Mucosa of rectum (tissue), 2 donors: ENCODE results near the gene THEM4.

Source experiments
- H3K27ac ChIP-seq, 2 donors: one replicate each; pipeline ENCODE4 v1.7.0; 2013; ENCODE audit warnings: inconsistent platforms in 2 of 2, low read depth in 2 of 2, low read length in 2 of 2
- H3K27me3 ChIP-seq, 2 donors: one replicate each; pipeline ENCODE4 v1.7.0; 2013; ENCODE audit warnings: low read length in 2 of 2; ENCODE audit not compliant: control insufficient read depth in 2 of 2, insufficient read depth in 2 of 2
- H3K36me3 ChIP-seq, 2 donors: one replicate each; pipeline ENCODE4 v1.7.0; 2013; ENCODE audit warnings: low read length in 2 of 2; ENCODE audit not compliant: control insufficient read depth in 2 of 2, insufficient read depth in 2 of 2
- H3K4me1 ChIP-seq, 2 donors: one replicate each; pipeline ENCODE4 v1.7.0; 2013; ENCODE audit warnings: low read length in 2 of 2, mild to moderate bottlenecking in 1 of 2; ENCODE audit not compliant: control insufficient read depth in 2 of 2, insufficient read depth in 2 of 2
- H3K4me3 ChIP-seq, 2 donors: one replicate each; pipeline ENCODE4 v1.7.0; 2013; ENCODE audit warnings: low read length in 2 of 2
- H3K9ac ChIP-seq, 2 donors: one replicate each; pipeline ENCODE4 v1.7.0; 2013; ENCODE audit warnings: low read length in 2 of 2, low read depth in 1 of 2, mild to moderate bottlenecking in 1 of 2
- H3K9me3 ChIP-seq, 2 donors: one replicate each; pipeline ENCODE4 v1.7.0; 2013; ENCODE audit warnings: low read length in 2 of 2; ENCODE audit not compliant: control insufficient read depth in 2 of 2
- donor health status: healthy.
- donor health status: Normal muscosa, but diverticular disease.

Gene THEM4

GRCh38 chr1:151909167-151910149 lies at the start of gene THEM4:
Gene THEM4, minus strand, starts transcription at chr1:151909511. Its CDS starts 53 bp downstream, at chr1:151909458.
- H3K9ac ChIP-seq = peak within 1 kb of the TSS; percentile 87 to 90
- peak within 1 kb of the TSS; percentile 83 to 93 for H3K4me3 ChIP-seq
- no peaks in the 10 kb centered on the region for H3K36me3 ChIP-seq
- peak within 1 kb of the TSS; percentile 90 to 94 for H3K27ac ChIP-seq
- H3K4me1 ChIP-seq = peaks cover 3% of the 10 kb centered on the region in 2 donors
- H3K27me3 ChIP-seq = no peaks in the 10 kb centered on the region
- peaks cover 2 to 4% of the 10 kb centered on the region in 2 donors for H3K9me3 ChIP-seq

- no peak overlapping the region for H3K4me3 ChIP-seq
- H3K36me3 ChIP-seq = no peaks in the 10 kb centered on the region
- H3K9ac ChIP-seq = no peak overlapping the region
- peaks cover 7 to 22% of the 10 kb centered on the region in 2 donors for H3K4me1 ChIP-seq
- no peak overlapping the region for H3K27ac ChIP-seq
- H3K9me3 ChIP-seq = no peaks in the 10 kb centered on the region
- no peaks in the 10 kb centered on the region for H3K27me3 ChIP-seq
These were observed 49.6 kb upstream of the THEM4 start for GRCh38 chr1:151958959-151959358.

- Histone ChIP-seq H3K9ac (no peak overlapping the region), H3K4me1 (peaks cover 7 to 17% of the 10 kb centered on the region in 2 donors), H3K9me3 (no peaks in the 10 kb centered on the region), H3K36me3 (no peaks in the 10 kb centered on the region), H3K4me3 (no peak overlapping the region), H3K27ac (no peak overlapping the region), H3K27me3 (no peaks in the 10 kb centered on the region)
These were observed 47.7 kb upstream of the THEM4 start for GRCh38 chr1:151956957-151957497.

- H3K27me3 ChIP-seq = no peaks in the 10 kb centered on the region
- H3K9me3 ChIP-seq = no peaks in the 10 kb centered on the region
- peak overlapping the region; percentile 33 to 56 for H3K4me3 ChIP-seq
- peak overlapping the region; percentile 30 to 41 for H3K9ac ChIP-seq
- peaks cover 0 to 3% of the 10 kb centered on the region in 2 donors for H3K4me1 ChIP-seq
- H3K36me3 ChIP-seq = no peaks in the 10 kb centered on the region
- peak overlapping the region; percentile 52 to 71 for H3K27ac ChIP-seq
These were observed 44.2 kb upstream of the THEM4 start for GRCh38 chr1:151953409-151954094.

- Histone ChIP-seq H3K9me3 (no peaks in the 10 kb centered on the region), H3K27ac (no peak overlapping the region), H3K36me3 (no peaks in the 10 kb centered on the region), H3K27me3 (no peaks in the 10 kb centered on the region), H3K4me3 (peak overlapping the region in 1 of 2 donors; percentile 56), H3K4me1 (peaks cover 0 to 3% of the 10 kb centered on the region in 2 donors), H3K9ac (peak overlapping the region in 1 of 2 donors; percentile 17)
These were observed 43.5 kb upstream of the THEM4 start for GRCh38 chr1:151952811-151953210.

- Histone ChIP-seq H3K9me3 (no peaks in the 10 kb centered on the region), H3K27ac (no peak overlapping the region), H3K4me3 (no peak overlapping the region), H3K9ac (no peak overlapping the region), H3K4me1 (peaks cover 15 to 27% of the 10 kb centered on the region in 2 donors), H3K27me3 (no peaks in the 10 kb centered on the region), H3K36me3 (no peaks in the 10 kb centered on the region)
These were observed 40.3 kb upstream of the THEM4 start for GRCh38 chr1:151949371-151950193.

- Histone ChIP-seq H3K9ac (no peak overlapping the region), H3K36me3 (no peaks in the 10 kb centered on the region), H3K9me3 (no peaks in the 10 kb centered on the region), H3K27ac (no peak overlapping the region), H3K4me3 (no peak overlapping the region), H3K27me3 (no peaks in the 10 kb centered on the region), H3K4me1 (peaks cover 17 to 35% of the 10 kb centered on the region in 2 donors)
These were observed 39.2 kb upstream of the THEM4 start for GRCh38 chr1:151948506-151948905.

- Histone ChIP-seq H3K4me3 (no peak overlapping the region), H3K36me3 (no peaks in the 10 kb centered on the region), H3K4me1 (peaks cover 17 to 35% of the 10 kb centered on the region in 2 donors), H3K27me3 (no peaks in the 10 kb centered on the region), H3K9me3 (no peaks in the 10 kb centered on the region), H3K9ac (no peak overlapping the region), H3K27ac (peak overlapping the region; percentile 40 to 73)
These were observed 37.8 kb upstream of the THEM4 start for GRCh38 chr1:151947140-151947539.
